Activated CD8-positive, alpha-beta T cell treated with anti-CD3 and anti-CD28 coated beads, Interleukin-2, amount 10 ng/mL, durations not matched to agents 7 days and 5 days (primary cell): ENCODE data around the gene C1QTNF2. TPM values are rescaled to one million over a fixed set of nuclear protein-coding genes. Genes with fewer than 3 reads are reported as not detected.
A peak's percentile ranks its signal among the peaks of the same experiment; 100 is the strongest.

ENCODE experiments used
- ATAC-seq: fragments of 150-1000 bp; cut with Tn5 transposase; one replicate; pipeline ENCODE4 v1.10.0; 2021; ENCODE audit warnings: moderate library complexity
- CTCF ChIA-PET: fragments of 350-600 bp; sonication (Branson Sonifier 250); formaldehyde crosslinking; loops from one replicate; lab custom pipeline; 2021; ENCODE audit warnings: antibody characterized with exemption; lab: Charles Lee
- POLR2A ChIA-PET: fragments of 350-600 bp; sonication (Branson Sonifier 250); formaldehyde crosslinking; loops from one replicate; lab custom pipeline; 2021; ENCODE audit warnings: antibody characterized with exemption; lab: Charles Lee
- DNase-seq: peaks from one replicate; pipeline ENCODE4 v3.0.0-alpha.2; 2020
- H3K27ac Mint-ChIP-seq: one replicate; pipeline ENCODE4 v1.8.0; 2021; ENCODE audit warnings: mild to moderate bottlenecking, mixed read lengths
- H3K27me3 Mint-ChIP-seq: one replicate; pipeline ENCODE4 v1.8.0; 2021; ENCODE audit warnings: low read depth, mixed read lengths
- H3K36me3 Mint-ChIP-seq: one replicate; pipeline ENCODE4 v1.8.0; 2021; ENCODE audit warnings: low read depth, mixed read lengths
- H3K4me1 Mint-ChIP-seq: one replicate; pipeline ENCODE4 v1.8.0; 2021; ENCODE audit warnings: low read depth, mixed read lengths
- H3K4me3 Mint-ChIP-seq: one replicate; pipeline ENCODE4 v1.8.0; 2021; ENCODE audit warnings: mild to moderate bottlenecking, mixed read lengths
- H3K9me3 Mint-ChIP-seq: one replicate; pipeline ENCODE4 v1.8.0; 2022; ENCODE audit warnings: mixed read lengths; ENCODE audit not compliant: insufficient read depth
- total RNA-seq, 2 experiments: library from RNA; stranded (reverse); gene quantifications; one replicate each; pipeline ENCODE4 v1.2.3, GENCODE V29; 2021

Gene C1QTNF2
- total RNA-seq, 2 experiments from 2014 or later = not detected

DNA sequence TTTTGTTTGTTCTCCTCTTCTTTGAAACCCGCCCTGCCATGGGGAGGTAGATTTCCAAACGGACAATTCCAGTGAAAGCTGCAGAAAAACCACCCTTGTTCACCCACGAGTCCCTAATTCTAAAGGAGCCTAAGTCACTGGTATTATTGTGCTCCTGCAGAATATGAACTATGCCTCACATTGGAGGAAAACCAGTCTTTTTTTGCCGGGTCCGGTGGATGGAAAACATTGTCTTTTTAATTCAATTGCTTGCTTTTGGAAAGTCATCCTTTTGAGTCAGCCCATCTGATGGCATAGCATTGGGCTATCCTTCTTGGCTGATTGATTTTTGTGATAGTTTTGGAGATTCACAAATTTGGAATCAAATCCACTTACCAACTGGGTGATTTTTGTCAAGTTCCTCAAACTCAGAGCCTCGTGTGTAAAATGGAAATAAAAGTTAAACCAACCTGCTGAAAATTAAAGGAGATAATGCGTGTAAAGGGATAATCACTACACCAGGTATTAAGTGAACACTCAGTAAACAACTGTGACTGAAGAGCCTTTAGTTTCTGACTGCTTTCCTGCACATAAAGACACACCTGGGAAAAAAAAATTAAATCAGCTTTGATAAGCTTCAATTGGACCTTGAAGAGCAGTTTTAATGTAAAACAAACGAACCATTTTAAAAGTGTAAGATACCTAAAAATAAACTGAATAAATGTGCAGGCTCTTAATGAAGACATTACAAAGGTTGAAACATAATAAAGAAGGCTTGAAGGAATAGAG, 57.3 kb downstream of the C1QTNF2 start:
- CTCF ChIA-PET = no interaction called here
- ATAC-seq = no peak
- H3K27ac Mint-ChIP-seq = no peak overlapping the region

DNA sequence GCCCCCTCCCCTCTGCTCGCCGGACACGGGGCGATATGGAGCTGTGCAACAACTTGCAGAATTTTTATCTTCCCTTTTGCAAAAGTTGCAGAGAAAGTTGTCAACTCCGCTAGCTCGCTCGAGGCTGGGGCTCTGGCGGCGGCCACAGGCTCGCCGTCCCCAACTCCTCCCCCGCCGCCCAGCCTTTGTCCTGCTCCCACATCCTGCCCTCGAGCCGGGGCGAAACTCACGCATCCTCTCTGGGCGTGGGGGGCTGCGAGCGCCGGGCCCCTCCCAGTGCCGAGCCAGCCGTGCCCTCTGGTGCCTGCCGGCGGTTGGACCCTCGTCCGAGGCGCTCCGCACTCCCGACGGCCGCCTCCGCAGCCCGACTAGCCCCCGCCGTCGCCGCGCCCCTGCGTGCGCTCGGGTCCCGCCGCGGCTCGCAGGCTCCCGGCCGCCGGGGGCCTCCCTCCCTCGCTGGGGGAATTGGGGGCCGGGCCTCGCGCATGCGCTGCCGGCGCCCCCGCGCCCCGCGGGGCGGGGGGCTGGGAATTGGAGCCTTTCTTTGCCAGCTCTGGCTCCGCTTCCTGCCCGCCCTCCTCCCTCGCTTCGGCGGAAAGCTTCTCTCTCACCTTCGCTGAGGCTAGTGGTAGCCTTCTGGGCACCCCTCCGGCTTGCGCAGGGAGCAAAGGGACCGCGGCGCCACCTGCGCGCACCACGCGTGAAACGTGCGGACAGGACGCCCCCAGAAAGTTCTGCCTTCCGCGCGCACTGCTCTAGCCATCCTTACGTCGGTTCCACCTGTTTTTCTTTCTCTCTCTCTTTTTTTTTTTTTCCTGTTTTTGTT, 58.1 kb downstream of the C1QTNF2 start, which contains the start of gene CCNJL:
CCNJL (minus strand) TSS at position 431 of the 826 bp plus-strand sequence. CDS start 641 bp downstream, outside the sequence.
- H3K4me1 Mint-ChIP-seq = peaks cover 8% of the 10 kb centered on the region

More for the DNA sequence above, 57.3 kb downstream of the C1QTNF2 start:
- H3K4me1 Mint-ChIP-seq = peaks cover 8% of the 10 kb centered on the region
- H3K4me3 Mint-ChIP-seq = peak overlapping the region; percentile 71
- H3K27me3 Mint-ChIP-seq = peaks cover 72% of the 10 kb centered on the region
- no peaks in the 10 kb centered on the region for H3K9me3 Mint-ChIP-seq
- no peaks in the 10 kb centered on the region for H3K36me3 Mint-ChIP-seq
- POLR2A ChIA-PET = no interaction called here
- no peak for DNase-seq

DNA sequence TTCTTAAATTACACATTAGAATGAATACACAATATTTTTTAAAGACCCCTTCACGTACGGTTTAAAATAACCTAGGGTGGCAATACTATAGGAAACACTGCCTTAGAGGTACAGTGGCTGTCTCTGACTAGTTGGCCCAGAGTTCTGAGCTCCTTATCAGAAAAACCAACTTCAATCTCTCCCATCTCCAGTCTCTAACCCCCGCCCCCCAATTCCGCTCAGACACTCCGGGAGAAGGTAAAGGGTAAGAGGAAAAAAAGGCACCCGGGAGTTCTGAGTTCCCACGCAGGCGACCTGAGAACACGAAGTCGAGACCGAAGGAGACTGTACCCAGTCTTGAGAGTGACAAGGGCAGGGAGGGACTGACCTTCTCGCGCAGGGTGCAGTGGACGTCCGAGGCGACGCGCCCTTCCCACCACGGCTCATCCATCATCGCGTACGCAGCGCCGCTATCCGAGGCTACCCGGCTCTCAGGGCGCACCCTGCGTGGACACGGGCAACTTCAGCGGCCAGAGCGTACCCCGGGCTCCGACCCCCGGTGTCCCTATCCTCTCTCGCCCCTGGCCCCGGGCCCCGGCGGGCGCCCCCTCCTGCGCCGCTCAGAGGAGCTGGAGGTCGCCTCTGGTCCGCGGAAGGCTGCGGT, 58.8 kb downstream of the C1QTNF2 start:
- H3K9me3 Mint-ChIP-seq = no peaks in the 10 kb centered on the region
- H3K27ac Mint-ChIP-seq = no peak overlapping the region
- ATAC-seq = peak; percentile 30
- H3K36me3 Mint-ChIP-seq = no peaks in the 10 kb centered on the region
- H3K4me1 Mint-ChIP-seq = peaks cover 8% of the 10 kb centered on the region
- no peak for DNase-seq
- ChIA-PET CTCF (no interaction called here), POLR2A (interaction anchor here (0.6 kb wide), 1 partner anchor 64 kb away, joined by 3 read pairs; no protein-coding TSS in a partner anchor)
- H3K4me3 Mint-ChIP-seq = peak overlapping the region; percentile 41
- peaks cover 67% of the 10 kb centered on the region for H3K27me3 Mint-ChIP-seq

More for the DNA sequence above, 58.1 kb downstream of the C1QTNF2 start, which contains the start of gene CCNJL:
- DNase-seq (peak; percentile 31), ATAC-seq (peak; percentile 70)
- ChIA-PET POLR2A (interaction anchor here (0.6 kb wide), 1 partner anchor 63 kb away, joined by 3 read pairs; no protein-coding TSS in a partner anchor), CTCF (no interaction called here)
- peaks cover 74% of the 10 kb centered on the region for H3K27me3 Mint-ChIP-seq
- no peaks in the 10 kb centered on the region for H3K36me3 Mint-ChIP-seq
- H3K4me3 Mint-ChIP-seq = peak within 1 kb of the TSS; percentile 71
- H3K27ac Mint-ChIP-seq = no peak within 1 kb of the TSS
- no peaks in the 10 kb centered on the region for H3K9me3 Mint-ChIP-seq

DNA sequence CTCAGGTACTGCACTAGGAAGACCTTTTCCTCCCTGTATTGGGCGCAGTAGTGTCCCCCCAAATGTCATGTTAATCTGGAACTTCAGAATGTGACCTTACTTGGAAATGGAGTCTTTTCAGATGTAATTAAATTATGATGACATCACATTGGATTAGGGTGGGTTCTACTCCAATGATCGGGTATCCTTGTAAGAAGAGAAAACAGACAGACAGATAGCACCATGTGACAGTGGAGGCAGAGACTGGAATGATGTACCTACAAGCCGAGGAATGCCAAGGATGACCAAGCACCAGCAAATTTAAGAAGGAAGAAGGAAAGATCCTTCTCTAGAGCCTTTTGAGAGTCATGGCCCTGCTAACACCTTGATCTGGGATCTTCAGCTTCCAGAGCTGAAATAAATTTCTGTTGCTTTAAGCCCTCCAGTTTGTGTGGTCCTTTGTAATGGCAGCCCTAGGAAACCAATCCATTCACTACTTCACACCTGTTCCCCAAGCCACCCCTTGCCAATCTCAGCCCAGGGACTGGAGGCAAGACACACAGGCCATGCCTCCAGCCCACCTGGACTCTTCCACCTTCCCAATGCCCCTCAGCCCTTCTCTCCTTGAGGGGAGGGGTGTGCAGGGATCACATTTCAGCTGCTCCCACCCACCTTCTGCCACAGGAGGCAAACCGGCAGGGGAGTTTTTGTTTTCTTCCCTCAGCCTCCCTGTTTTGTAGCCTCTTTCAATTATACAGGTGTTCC, 59.7 kb downstream of the C1QTNF2 start:
- Mint-ChIP-seq H3K9me3 (no peaks in the 10 kb centered on the region), H3K27ac (no peak overlapping the region), H3K4me1 (peaks cover 8% of the 10 kb centered on the region), H3K36me3 (no peaks in the 10 kb centered on the region), H3K27me3 (peaks cover 58% of the 10 kb centered on the region), H3K4me3 (no peak overlapping the region)
- POLR2A ChIA-PET = no interaction called here
- CTCF ChIA-PET = no interaction called here
- ATAC-seq (no peak), DNase-seq (no peak)

DNA sequence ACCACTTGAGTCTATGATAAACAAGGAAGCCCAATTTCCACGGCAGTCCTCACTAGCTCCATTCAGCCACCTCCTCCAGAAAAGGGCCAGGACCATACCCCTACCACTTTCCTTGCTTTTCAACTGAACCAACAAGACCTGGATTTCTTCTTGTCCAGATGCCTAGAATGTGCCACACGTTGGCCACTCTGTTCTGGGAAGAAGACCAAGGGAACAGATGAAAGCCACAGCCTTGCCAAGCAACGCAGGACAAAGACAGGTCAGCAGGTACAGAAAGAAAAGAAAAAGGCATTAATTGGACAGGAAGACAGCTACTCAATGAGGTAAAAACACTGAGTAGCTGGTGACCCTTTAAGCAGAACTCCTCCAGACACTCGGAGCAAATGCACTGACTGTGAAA, 60.3 kb downstream of the C1QTNF2 start:
- Mint-ChIP-seq H3K36me3 (no peaks in the 10 kb centered on the region), H3K9me3 (no peaks in the 10 kb centered on the region), H3K4me1 (peaks cover 8% of the 10 kb centered on the region), H3K4me3 (no peak overlapping the region), H3K27me3 (peaks cover 53% of the 10 kb centered on the region), H3K27ac (no peak overlapping the region)
- no peak for DNase-seq
- POLR2A ChIA-PET = no interaction called here
- CTCF ChIA-PET = no interaction called here
- ATAC-seq = no peak

DNA sequence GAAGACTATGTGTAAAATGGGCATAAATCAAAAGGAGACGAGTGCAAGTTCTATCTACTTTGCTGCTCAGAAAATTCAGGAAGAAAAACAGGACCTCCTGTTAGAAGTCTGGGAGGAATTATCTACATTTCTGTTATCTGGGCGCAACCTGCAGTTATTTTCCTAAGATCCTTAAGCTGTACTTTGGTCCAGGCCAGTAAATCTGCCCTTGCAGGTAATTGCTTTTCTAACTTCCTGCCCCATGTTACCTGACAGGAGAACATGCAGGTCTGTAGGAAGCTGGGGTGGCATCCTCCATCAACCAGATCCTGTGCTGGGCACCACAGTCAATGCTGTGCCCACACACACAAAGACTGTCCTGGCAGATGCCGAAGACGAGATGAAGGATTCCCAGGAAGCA, 63.7 kb downstream of the C1QTNF2 start:
- no peaks in the 10 kb centered on the region for H3K36me3 Mint-ChIP-seq
- no peak overlapping the region for H3K4me3 Mint-ChIP-seq
- peaks cover 3% of the 10 kb centered on the region for H3K4me1 Mint-ChIP-seq
- no peak overlapping the region for H3K27ac Mint-ChIP-seq
- DNase-seq = no peak
- ChIA-PET CTCF (no interaction called here), POLR2A (no interaction called here)
- ATAC-seq = no peak
- no peaks in the 10 kb centered on the region for H3K9me3 Mint-ChIP-seq
- H3K27me3 Mint-ChIP-seq = peaks cover 35% of the 10 kb centered on the region

DNA sequence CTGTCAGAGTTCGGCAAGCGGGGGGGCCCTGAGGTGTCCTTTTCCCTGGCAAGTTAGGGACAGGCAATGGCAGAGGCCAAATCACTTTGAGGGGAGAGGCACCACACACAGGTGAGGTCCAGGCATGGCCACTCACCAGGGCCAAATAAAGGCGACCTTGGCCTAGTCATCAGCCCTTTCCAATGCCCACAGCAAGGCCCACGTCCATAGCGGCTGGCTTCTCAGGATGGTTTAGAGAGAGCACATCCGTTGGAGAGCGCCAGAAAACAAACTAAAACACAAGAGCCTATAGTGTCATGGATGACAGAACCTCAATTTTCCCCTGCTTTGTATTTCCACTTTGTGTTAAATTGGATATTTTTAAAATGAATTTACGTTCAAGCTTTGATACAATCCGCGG, 65.1 kb downstream of the C1QTNF2 start:
- CTCF ChIA-PET = no interaction called here
- H3K4me1 Mint-ChIP-seq = no peaks in the 10 kb centered on the region
- POLR2A ChIA-PET = no interaction called here
- no peak overlapping the region for H3K4me3 Mint-ChIP-seq
- no peak overlapping the region for H3K27ac Mint-ChIP-seq
- no peak for ATAC-seq
- H3K9me3 Mint-ChIP-seq = no peaks in the 10 kb centered on the region
- H3K36me3 Mint-ChIP-seq = no peaks in the 10 kb centered on the region
- peaks cover 23% of the 10 kb centered on the region for H3K27me3 Mint-ChIP-seq
- no peak for DNase-seq

DNA sequence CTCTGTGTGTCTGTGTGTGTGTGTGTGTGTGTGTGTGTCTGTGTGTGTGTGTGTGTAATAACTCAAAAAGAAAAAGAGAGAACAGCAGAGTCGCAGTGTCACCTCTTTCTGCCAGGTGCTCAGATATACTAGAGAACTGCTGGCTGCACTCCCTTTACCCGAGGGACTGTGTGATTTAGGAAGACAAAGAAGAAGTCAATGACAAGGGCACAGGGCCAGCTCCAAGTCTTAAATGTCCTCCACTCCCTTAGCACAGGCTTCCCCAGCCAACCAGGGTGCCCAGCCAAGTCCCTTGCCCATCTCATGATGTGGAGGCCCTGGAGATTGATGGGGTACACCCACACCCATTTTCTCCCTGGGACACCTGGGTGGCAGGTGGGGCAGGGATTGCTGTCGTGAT, 66.7 kb downstream of the C1QTNF2 start:
- CTCF ChIA-PET = no interaction called here
- H3K9me3 Mint-ChIP-seq = no peaks in the 10 kb centered on the region
- no peak overlapping the region for H3K27ac Mint-ChIP-seq
- DNase-seq (no peak), ATAC-seq (no peak)
- no peaks in the 10 kb centered on the region for H3K4me1 Mint-ChIP-seq
- H3K27me3 Mint-ChIP-seq = peaks cover 11% of the 10 kb centered on the region
- POLR2A ChIA-PET = no interaction called here
- no peaks in the 10 kb centered on the region for H3K36me3 Mint-ChIP-seq
- no peak overlapping the region for H3K4me3 Mint-ChIP-seq

DNA sequence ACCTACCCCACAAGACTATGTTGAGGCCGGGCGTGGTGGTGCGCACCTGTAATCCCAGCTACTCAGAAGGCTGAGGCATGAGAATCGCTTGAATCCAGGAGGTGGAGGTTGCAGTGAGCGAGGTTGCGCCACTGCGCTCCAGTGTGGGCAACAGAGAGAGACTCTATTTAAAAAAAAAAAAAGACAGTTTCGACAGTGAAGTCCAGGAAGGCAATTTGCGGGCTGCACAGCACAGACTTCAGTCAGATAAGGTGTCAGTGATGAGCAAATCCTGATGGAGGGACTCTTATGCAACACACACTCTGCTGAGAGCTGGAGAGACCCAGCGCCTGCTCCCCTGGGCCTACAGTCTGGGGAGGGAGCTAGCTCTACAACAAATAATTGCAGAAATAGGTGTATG, 72.2 kb downstream of the C1QTNF2 start:
- Mint-ChIP-seq H3K4me3 (no peak overlapping the region), H3K27me3 (peaks cover 5% of the 10 kb centered on the region), H3K27ac (no peak overlapping the region), H3K9me3 (no peaks in the 10 kb centered on the region), H3K4me1 (no peaks in the 10 kb centered on the region), H3K36me3 (no peaks in the 10 kb centered on the region)
- CTCF ChIA-PET = interaction anchor here (1.2 kb wide), 1 partner anchor 48 kb away, joined by 3 read pairs; no protein-coding TSS in a partner anchor
- DNase-seq = no peak
- no peak for ATAC-seq
- POLR2A ChIA-PET = no interaction called here

DNA sequence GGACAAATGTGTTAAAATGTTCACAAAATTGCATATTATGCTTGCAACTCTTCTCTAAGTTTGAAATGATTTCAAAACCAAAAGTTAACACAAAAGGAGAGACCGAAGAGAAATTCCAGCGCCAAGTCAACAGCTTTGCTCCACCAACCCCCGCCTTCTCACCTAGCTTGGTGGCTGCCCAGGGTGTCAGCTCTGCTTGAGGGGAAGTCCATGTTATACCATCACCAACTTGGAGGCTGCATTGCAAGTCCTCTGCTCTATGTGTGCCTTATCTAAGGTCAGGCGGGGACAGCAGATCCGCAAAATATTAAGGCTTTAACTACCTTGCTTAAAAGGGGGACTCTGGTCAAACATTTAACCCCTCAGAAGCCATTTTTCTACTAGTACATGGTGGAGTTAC, 72.7 kb downstream of the C1QTNF2 start:
- POLR2A ChIA-PET = no interaction called here
- ATAC-seq (no peak), DNase-seq (no peak)
- H3K9me3 Mint-ChIP-seq = no peaks in the 10 kb centered on the region
- H3K27ac Mint-ChIP-seq = no peak overlapping the region
- no peak overlapping the region for H3K4me3 Mint-ChIP-seq
- CTCF ChIA-PET = interaction anchor here (1.2 kb wide), 1 partner anchor 48 kb away, joined by 3 read pairs; no protein-coding TSS in a partner anchor
- H3K36me3 Mint-ChIP-seq = no peaks in the 10 kb centered on the region
- no peaks in the 10 kb centered on the region for H3K4me1 Mint-ChIP-seq
- peaks cover 3% of the 10 kb centered on the region for H3K27me3 Mint-ChIP-seq
